GM19023 (cell line): Measurements from ENCODE around the gene ATMIN.

ENCODE experiments used
- ATAC-seq: cut with Tn5 transposase; IDR thresholded peaks from one replicate; pipeline ENCODE4 v1.9.1; 2021; ENCODE audit warnings: mild to moderate bottlenecking, moderate library complexity; ENCODE audit not compliant: unreplicated experiment

Gene ATMIN

DNA sequence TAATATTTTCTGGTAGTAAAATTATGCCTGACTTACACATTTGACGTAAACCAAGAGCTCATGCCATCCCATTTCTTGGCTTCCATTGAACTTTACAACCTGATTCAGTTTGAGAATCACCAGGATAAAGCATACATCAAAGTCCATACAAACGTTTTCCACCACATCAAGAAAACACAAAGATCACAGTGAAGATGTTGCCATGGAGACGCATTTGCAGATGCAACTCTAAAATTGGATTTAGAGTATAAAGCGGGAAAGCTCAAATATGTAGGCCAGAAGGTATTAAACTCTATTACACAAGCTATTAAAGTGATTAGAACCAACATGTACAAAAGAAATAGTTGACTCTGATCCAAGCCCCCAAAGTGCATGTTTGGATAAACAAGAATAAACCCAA is 31.0 kb downstream of the ATMIN start:
- no peak for ATAC-seq

DNA sequence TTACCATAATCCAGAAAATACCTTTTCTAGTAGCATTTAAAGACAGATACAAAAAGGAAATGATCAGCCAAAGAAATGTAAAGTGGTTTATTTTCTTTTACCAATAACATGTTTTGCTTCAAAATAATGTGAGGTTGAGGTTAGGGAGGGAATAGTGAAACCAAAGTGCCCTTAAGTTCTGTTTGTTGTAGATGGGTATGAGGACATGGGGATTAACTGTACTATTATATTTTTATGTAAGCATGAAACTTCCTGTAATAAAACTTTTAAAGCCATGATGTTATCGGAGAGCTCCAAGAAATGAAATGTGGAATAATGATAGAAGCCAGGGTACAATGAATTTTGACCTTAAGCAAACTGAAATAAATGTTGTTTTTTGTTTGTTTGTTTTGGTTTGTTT is 31.5 kb downstream of the ATMIN start:
- no peak for ATAC-seq

GRCh38 chr16:81069063-81069462 is 33.4 kb downstream of the ATMIN start:
- ATAC-seq, result no peak

- ATAC-seq, result no peak
Measured at GRCh38 chr16:81070979-81071378, 35.3 kb downstream of the ATMIN start.

DNA sequence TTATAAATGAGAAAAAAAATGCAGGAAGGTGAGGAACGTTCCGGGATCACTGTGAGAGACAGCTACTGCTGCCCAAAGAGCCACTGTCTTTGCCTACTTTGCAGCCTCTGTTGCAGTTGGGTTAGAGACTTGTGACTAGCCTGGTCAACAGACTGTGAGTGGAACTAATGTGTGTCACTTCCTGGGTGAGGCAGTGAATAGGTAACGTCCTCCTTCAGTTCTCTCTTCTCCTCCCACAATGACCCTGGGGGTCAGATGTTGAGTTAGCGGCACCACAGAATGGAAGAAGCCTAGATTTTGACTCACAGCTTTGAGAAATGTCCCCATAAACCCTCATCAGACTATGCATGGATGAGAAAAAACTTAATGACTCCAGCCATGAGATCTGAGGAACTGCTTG is 36.2 kb downstream of the ATMIN start:
- no peak for ATAC-seq

GRCh38 chr16:81073560-81074330 is 38.1 kb downstream of the ATMIN start:
- ATAC-seq, result no peak

- peak; percentile 83 for ATAC-seq
Measured at GRCh38 chr16:81076566-81077075, 41.0 kb downstream of the ATMIN start.

- peak; percentile 96 for ATAC-seq
Measured at GRCh38 chr16:81077076-81077940, 41.7 kb downstream of the ATMIN start, which contains the start of gene C16orf46. TSS of gene C16orf46 (minus strand) at chr16:81077238. CDS start at chr16:81063955, 13,283 bp downstream.

- ATAC-seq, result no peak
Measured at GRCh38 chr16:81080233-81080632, 44.6 kb downstream of the ATMIN start.

- ATAC-seq, result no peak
Measured at GRCh38 chr16:81081014-81081413, 45.4 kb downstream of the ATMIN start.

DNA sequence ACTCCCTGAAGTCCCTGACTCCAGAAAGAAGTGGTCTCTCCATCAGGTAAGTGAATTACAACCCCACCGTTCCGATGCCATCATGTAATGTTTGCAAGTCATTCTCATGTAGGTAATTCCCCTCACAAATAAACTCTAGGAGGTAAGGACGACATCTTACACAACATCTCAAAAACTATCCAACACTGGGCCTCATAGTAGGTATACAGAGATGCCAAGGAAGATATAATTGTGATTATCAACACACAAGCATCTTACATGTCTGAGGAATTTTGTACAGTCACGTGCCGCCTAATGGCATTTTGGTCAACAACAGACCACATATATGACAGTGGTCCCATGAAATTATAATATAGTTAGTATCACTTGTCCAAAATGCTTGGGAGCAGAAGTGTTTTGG is 53.2 kb downstream of the ATMIN start:
- no peak for ATAC-seq

GRCh38 chr16:81094771-81095251 is 59.2 kb downstream of the ATMIN start:
- ATAC-seq, result no peak

GRCh38 chr16:81095653-81095952 is 60.0 kb downstream of the ATMIN start:
- peak; percentile 6 for ATAC-seq

DNA sequence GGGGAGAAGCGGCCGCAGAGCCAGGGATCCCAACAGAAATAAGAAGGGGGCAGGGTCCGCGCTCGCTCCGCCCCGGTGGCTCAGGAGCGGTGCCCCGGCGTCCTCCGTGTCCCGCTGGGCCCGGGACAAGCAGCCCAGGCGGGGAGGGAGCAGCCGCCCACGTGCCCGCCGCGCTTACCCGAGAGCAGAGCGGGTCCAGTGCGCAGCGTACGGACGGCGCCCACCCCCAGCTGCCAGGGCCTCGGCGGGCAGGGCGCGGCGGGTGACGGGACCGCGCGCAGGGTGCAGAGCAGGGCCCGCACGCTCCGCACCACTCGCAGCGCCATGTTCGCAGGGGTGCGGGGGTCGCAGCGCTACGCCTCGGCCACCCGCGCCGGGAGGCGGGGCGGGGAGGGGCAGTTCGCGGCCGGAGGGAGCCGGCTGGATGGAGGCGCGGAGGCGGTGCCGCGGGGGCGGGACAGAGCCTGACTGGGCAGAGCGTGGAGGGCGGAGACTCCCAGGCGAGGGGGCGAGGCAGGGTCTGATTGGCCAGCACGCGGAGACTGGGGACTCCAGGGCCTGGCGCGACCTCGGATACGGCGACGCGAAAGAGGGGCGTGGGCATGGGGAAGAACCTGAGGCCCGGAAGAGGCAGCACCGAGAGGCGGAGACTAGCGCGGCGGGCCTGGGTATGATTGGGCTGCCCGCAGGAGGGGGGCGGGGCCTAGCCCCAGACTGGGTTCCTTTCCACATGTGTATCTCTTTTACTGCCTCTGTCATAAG is 60.5 kb downstream of the ATMIN start, which contains the start of gene GCSH:
TSS of gene GCSH (minus strand) at position 443 of the 762 bp plus-strand sequence. CDS start at position 326, 117 bp downstream.
- peak; percentile 98 for ATAC-seq

DNA sequence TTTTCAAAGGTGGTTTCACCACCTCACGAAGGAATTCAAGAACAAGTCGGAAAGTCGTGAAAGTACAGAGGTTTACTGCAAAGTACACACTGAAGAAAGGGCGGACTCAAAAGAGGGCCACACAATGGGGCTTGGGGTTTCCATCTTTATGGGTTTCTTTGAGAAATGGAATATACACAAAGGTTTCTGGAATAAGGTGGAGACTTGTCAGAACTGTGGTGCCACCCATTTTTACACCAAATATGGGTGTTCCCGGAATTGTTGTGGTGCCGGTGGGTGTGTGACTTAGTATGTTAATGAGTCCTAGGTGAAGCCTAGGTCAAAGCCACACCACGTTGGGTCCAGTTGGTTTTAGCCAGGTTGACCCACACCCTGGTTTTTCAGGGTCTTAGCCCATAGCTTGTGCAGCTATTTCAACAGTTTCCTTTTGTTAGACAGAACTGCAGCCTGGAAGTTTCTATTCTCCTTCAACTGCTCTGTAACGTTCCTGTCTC is 61.1 kb downstream of the ATMIN start:
- no peak for ATAC-seq
